Karpas-422 (cell line): ENCODE data around the gene ORC1. TPM values are rescaled to one million over a fixed set of nuclear protein-coding genes. Genes with fewer than 3 reads are reported as not detected.

Experiments used
- DNase-seq: peaks from one replicate; pipeline ENCODE4 v3.0.0-alpha.2; 2015
- H2AFZ ChIP-seq: fragments of 200-600 bp; sonication (generic); 2 replicates; pipeline ENCODE4 v1.6.1; 2014; ENCODE audit warnings: antibody characterized with exemption, low read length, mixed read lengths
- H3K27ac ChIP-seq: fragments of 200-600 bp; sonication (generic); 2 replicates; pipeline ENCODE4 v1.5.1; 2014; ENCODE audit warnings: mild to moderate bottlenecking, low read length, moderate library complexity
- H3K27me3 ChIP-seq: fragments of 200-600 bp; sonication (generic); 2 replicates; pipeline ENCODE4 v1.6.1; 2014; ENCODE audit warnings: low read length, mixed read lengths
- H3K36me3 ChIP-seq: fragments of 200-600 bp; sonication (generic); 2 replicates; pipeline ENCODE4 v1.6.1; 2014; ENCODE audit warnings: low read length, mixed read lengths; ENCODE audit not compliant: insufficient read depth
- H3K4me1 ChIP-seq: fragments of 200-600 bp; sonication (generic); 2 replicates; pipeline ENCODE4 v1.6.1; 2014; ENCODE audit warnings: mild to moderate bottlenecking, low read length, mixed read lengths
- H3K4me2 ChIP-seq: fragments of 200-600 bp; sonication (generic); 2 replicates; pipeline ENCODE4 v1.6.1; 2014; ENCODE audit warnings: low read length, low read depth, mild to moderate bottlenecking; ENCODE audit not compliant: poor library complexity, severe bottlenecking
- H3K4me3 ChIP-seq: fragments of 200-600 bp; sonication (generic); 2 replicates; pipeline ENCODE4 v1.5.1; 2014; ENCODE audit warnings: mild to moderate bottlenecking, antibody characterized with exemption, low read length, mixed read lengths
- H3K79me2 ChIP-seq: fragments of 200-600 bp; sonication (generic); 2 replicates; pipeline ENCODE4 v1.6.1; 2014; ENCODE audit warnings: mild to moderate bottlenecking, low read length, mixed read lengths
- H3K9ac ChIP-seq: fragments of 200-600 bp; sonication (generic); 2 replicates; pipeline ENCODE4 v1.6.0; 2014; ENCODE audit warnings: low read length
- H3K9me2 ChIP-seq: fragments of 200-600 bp; sonication (generic), shearing (Covaris generic); replicated peaks from 2 replicates; pipeline ENCODE4 v1.6.0; 2014; ENCODE audit warnings: mild to moderate bottlenecking, low read length, moderate library complexity; ENCODE audit not compliant: insufficient read depth
- H3K9me3 ChIP-seq: fragments of 300-700, 200-600 bp; sonication (generic); 2 replicates; pipeline ENCODE4 v1.6.1; 2014; ENCODE audit warnings: low read length, mixed read lengths
- H4K20me1 ChIP-seq: fragments of 200-600 bp; sonication (generic); 2 replicates; pipeline ENCODE4 v1.6.1; 2014; ENCODE audit warnings: mild to moderate bottlenecking, antibody characterized with exemption, low read length, low read depth; ENCODE audit not compliant: insufficient read depth
- total RNA-seq: library from RNA; depleted of rRNA; stranded (reverse); fragments of >200 nt; shearing (Covaris generic); gene quantifications from 2 replicates; pipeline ENCODE4 v1.2.3, GENCODE V29; 2014; ENCODE audit warnings: low replicate concordance

Gene ORC1
- total RNA-seq, 1 experiment from 2014 or later, result 14.6 TPM

GRCh38 chr1:52355436-52355835, 48.8 kb downstream of the ORC1 start:
- Histone ChIP-seq H3K9me3 (no peaks in the 10 kb centered on the region), H4K20me1 (no peaks in the 10 kb centered on the region), H3K4me3 (no peak overlapping the region), H3K9ac (no peak overlapping the region), H3K36me3 (peaks cover 8% of the 10 kb centered on the region; the same call in 1 of the 2 replicates), H3K9me2 (no peaks in the 10 kb centered on the region), H3K4me1 (no peaks in the 10 kb centered on the region), H3K27ac (no peak overlapping the region), H2AFZ (no peak overlapping the region), H3K4me2 (no peak overlapping the region), H3K27me3 (no peaks in the 10 kb centered on the region), H3K79me2 (no peaks in the 10 kb centered on the region)
- DNase-seq, result no peak

DNA sequence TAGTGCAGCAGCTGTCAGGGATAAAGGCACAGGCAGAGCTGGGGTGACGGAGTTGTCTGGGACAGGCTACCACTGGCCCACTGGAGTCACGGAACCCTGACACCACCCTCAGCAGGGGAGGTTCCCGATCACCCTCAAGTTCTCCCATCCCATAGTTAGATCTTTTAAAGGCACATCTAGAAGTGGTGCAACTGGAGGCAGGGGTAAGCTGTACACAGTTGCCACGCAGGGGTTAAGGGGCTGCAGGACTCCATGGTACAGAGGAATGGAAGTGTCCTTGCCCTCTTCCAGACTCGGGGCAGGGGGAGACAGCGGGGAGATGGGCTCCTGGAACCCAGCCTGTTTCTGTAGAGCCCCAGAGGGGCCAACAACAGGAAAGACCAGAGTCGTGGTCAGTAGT, 51.5 kb downstream of the ORC1 start:
- Histone ChIP-seq H3K9ac (no peak overlapping the region), H3K4me2 (no peak overlapping the region), H3K4me3 (no peak overlapping the region), H3K9me3 (no peaks in the 10 kb centered on the region), H3K27me3 (no peaks in the 10 kb centered on the region), H2AFZ (no peak overlapping the region), H4K20me1 (no peaks in the 10 kb centered on the region), H3K9me2 (no peaks in the 10 kb centered on the region), H3K36me3 (peaks cover 8% of the 10 kb centered on the region; the same call in 1 of the 2 replicates), H3K79me2 (no peaks in the 10 kb centered on the region), H3K27ac (no peak overlapping the region), H3K4me1 (no peaks in the 10 kb centered on the region)
- DNase-seq, result no peak

DNA sequence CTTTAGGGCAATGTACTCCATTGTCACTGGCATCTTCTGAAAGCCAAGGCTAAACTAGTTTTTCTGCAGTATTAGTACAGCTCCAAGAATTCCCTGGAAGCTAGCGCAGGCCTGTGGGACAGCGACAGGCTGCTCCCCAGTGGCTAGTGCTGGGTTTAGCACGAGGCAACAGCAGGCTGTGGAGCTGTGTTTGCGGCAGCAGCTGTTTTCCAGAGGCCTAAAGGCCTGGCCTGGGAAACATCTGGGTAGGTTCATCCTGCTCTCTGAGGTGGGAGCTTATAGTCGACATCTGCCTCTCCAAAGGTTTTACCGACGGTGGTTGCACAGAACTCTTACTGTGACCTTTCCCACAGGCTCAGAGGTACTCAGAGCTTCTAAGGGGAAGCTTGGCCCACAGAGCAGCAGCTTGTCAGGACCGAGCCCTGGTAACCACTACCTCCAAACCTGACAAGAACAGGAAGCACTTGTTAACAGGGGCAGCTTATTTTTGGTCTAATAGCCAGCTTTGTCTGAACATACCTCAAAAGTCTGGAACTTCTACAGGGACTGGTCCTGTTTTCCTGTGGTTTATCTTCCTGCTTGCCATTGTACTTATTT, 55.4 kb downstream of the ORC1 start:
- H3K27ac ChIP-seq, result no peak overlapping the region

GRCh38 chr1:52346653-52347052, 57.6 kb downstream of the ORC1 start:
- no peaks in the 10 kb centered on the region for H4K20me1 ChIP-seq
- H3K36me3 ChIP-seq, result no peaks in the 10 kb centered on the region
- no peak overlapping the region for H2AFZ ChIP-seq
- no peak overlapping the region for H3K9ac ChIP-seq
- no peaks in the 10 kb centered on the region for H3K27me3 ChIP-seq
- H3K4me1 ChIP-seq, result no peaks in the 10 kb centered on the region
- no peak overlapping the region for H3K4me2 ChIP-seq
- H3K79me2 ChIP-seq, result no peaks in the 10 kb centered on the region
- no peaks in the 10 kb centered on the region for H3K9me2 ChIP-seq
- no peak overlapping the region for H3K4me3 ChIP-seq
- no peak overlapping the region for H3K27ac ChIP-seq
- no peak for DNase-seq
- no peaks in the 10 kb centered on the region for H3K9me3 ChIP-seq

More for the DNA sequence above, 55.4 kb downstream of the ORC1 start:
- no peak overlapping the region for H3K9ac ChIP-seq
- H3K4me1 ChIP-seq, result no peaks in the 10 kb centered on the region
- no peak overlapping the region for H2AFZ ChIP-seq
- H3K4me2 ChIP-seq, result no peak overlapping the region
- no peaks in the 10 kb centered on the region for H3K9me3 ChIP-seq
- no peaks in the 10 kb centered on the region for H3K79me2 ChIP-seq
- H4K20me1 ChIP-seq, result no peaks in the 10 kb centered on the region
- H3K36me3 ChIP-seq, result peaks cover 4% of the 10 kb centered on the region; the same call in 1 of the 2 replicates
- H3K9me2 ChIP-seq, result no peaks in the 10 kb centered on the region
- no peaks in the 10 kb centered on the region for H3K27me3 ChIP-seq
- DNase-seq, result no peak
- H3K4me3 ChIP-seq, result no peak overlapping the region

GRCh38 chr1:52345252-52345651, 59.0 kb downstream of the ORC1 start:
- no peak overlapping the region for H3K4me3 ChIP-seq
- H3K4me1 ChIP-seq, result no peaks in the 10 kb centered on the region
- no peak overlapping the region for H3K27ac ChIP-seq
- no peaks in the 10 kb centered on the region for H3K9me3 ChIP-seq
- H3K9me2 ChIP-seq, result no peaks in the 10 kb centered on the region
- H3K79me2 ChIP-seq, result no peaks in the 10 kb centered on the region
- H2AFZ ChIP-seq, result no peak overlapping the region
- H3K27me3 ChIP-seq, result no peaks in the 10 kb centered on the region
- no peaks in the 10 kb centered on the region for H3K36me3 ChIP-seq
- H3K4me2 ChIP-seq, result no peak overlapping the region
- no peak overlapping the region for H3K9ac ChIP-seq
- no peaks in the 10 kb centered on the region for H4K20me1 ChIP-seq
- DNase-seq, result no peak

DNA sequence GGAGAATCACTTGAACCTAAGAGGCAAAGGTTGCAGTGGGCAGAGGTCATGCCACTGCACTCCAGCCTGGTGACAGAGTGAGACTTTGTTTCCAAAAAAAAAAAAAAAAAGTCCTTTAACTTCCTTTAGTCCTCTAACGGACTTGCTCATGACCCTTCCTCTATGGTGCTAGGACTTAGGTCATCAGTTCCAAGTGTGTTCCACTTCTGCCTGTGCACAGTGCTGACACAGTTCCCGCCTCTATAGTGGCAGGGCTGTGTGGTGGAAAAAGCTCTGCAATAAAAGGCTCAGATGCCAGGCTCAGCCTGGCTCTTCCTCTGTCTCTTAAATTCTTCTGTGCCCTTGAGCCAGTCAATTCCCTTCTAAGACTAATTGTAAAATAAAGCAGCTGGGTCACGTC, 60.2 kb downstream of the ORC1 start:
- H3K27me3 ChIP-seq, result no peaks in the 10 kb centered on the region
- no peaks in the 10 kb centered on the region for H3K9me3 ChIP-seq
- no peaks in the 10 kb centered on the region for H4K20me1 ChIP-seq
- no peaks in the 10 kb centered on the region for H3K9me2 ChIP-seq
- no peaks in the 10 kb centered on the region for H3K4me1 ChIP-seq
- H3K9ac ChIP-seq, result no peak overlapping the region
- no peak overlapping the region for H3K27ac ChIP-seq
- no peak overlapping the region for H3K4me3 ChIP-seq
- no peak overlapping the region for H3K4me2 ChIP-seq
- H3K36me3 ChIP-seq, result no peaks in the 10 kb centered on the region
- DNase-seq, result no peak
- H3K79me2 ChIP-seq, result no peaks in the 10 kb centered on the region
- H2AFZ ChIP-seq, result no peak overlapping the region

DNA sequence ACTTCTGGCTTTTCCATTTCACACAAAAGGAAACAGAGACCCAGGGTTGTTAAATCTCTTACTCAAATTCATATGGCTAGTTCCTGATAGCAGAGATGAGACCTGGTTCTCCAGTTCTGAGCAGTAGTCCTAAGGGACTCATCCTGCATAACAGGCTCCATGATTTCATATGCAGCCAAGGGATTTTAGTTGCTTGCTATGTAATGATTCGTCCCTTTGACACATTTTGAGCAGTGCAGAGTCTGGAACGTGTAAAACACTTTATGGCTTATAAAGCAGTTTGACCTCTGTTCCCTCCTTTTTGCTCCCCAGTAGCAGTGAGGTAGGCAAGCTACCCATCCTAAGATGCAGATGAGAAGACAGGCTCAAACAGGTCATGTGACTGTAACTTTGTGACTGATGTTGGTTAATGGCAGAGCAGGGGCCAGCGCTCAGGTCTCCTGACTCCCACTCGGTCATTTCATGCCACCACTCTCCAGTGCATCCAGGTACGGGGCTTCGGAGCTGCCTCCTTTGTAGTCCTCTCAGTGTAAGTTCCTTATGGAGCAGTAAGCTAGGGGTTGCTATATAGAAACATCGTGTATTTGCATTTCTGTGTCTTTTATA, 62.5 kb downstream of the ORC1 start:
- Histone ChIP-seq H3K27me3 (no peaks in the 10 kb centered on the region), H3K9me2 (no peaks in the 10 kb centered on the region), H2AFZ (no peak overlapping the region), H3K36me3 (no peaks in the 10 kb centered on the region), H3K9ac (no peak overlapping the region), H3K79me2 (no peaks in the 10 kb centered on the region), H4K20me1 (no peaks in the 10 kb centered on the region), H3K4me1 (no peaks in the 10 kb centered on the region), H3K27ac (no peak overlapping the region), H3K4me2 (no peak overlapping the region), H3K4me3 (no peak overlapping the region), H3K9me3 (no peaks in the 10 kb centered on the region)
- no peak for DNase-seq

GRCh38 chr1:52337439-52337838, 66.8 kb downstream of the ORC1 start:
- no peaks in the 10 kb centered on the region for H3K4me1 ChIP-seq

More at GRCh38 chr1:52337439-52337838, 66.8 kb downstream of the ORC1 start:
- no peaks in the 10 kb centered on the region for H3K9me2 ChIP-seq
- no peaks in the 10 kb centered on the region for H4K20me1 ChIP-seq
- no peaks in the 10 kb centered on the region for H3K9me3 ChIP-seq
- no peaks in the 10 kb centered on the region for H3K36me3 ChIP-seq
- H3K79me2 ChIP-seq, result no peaks in the 10 kb centered on the region
- H3K9ac ChIP-seq, result no peak overlapping the region
- DNase-seq, result no peak
- H3K27me3 ChIP-seq, result no peaks in the 10 kb centered on the region
- no peak overlapping the region for H3K4me3 ChIP-seq
- no peak overlapping the region for H3K4me2 ChIP-seq
- H2AFZ ChIP-seq, result no peak overlapping the region
- H3K27ac ChIP-seq, result no peak overlapping the region
